ENCODE measurements around the gene SH2D2A. TPM values are rescaled to one million over a fixed set of nuclear protein-coding genes. Genes with fewer than 3 reads are reported as not detected.

SH2D2A gene
- total and polyA plus RNA-seq, 9 of the 15 experiments (the other 6 are each of a cell fraction or from before 2014, with no cell fraction given), result 0.89 to 33.6 (median 6.9) TPM

GRCh38 chr1:156846643-156847042, 30.0 kb upstream of the SH2D2A start:
- ATAC-seq (no peak), DNase-seq (ENCODE audit: extremely low read depth in 1 of 4, low spot score in 3 of 4) (no peak), FAIRE-seq (no peak)
- Histone ChIP-seq H3K79me2 (ENCODE audit: control insufficient read depth, insufficient read depth, low read length) (no peaks in the 10 kb centered on the region), H3K4me2 (ENCODE audit: insufficient read depth, low read length) (no peak overlapping the region), H3K9ac (ENCODE audit: insufficient read depth in 1 of 2, low read depth in 2 of 2, low read length in 2 of 2) (no peak overlapping the region; a peak in 1 of 4 replicates), H3K27ac (ENCODE audit: extremely low read depth, low read depth, low read length) (no peak overlapping the region), H4K20me1 (replicated peaks; ENCODE audit: control insufficient read depth, insufficient read depth, low read length) (no peaks in the 10 kb centered on the region), H3K27me3 (ENCODE audit: control insufficient read depth in 2 of 2, insufficient read depth in 2 of 2, low read length in 2 of 2) (0 out of 5 replicates have a peak, but pooled peaks cover 0 to 13% of the 10 kb centered on the region in 2 experiments), H3K4me3 (no peak overlapping the region), H3K9me3 (replicated peaks; ENCODE audit: control insufficient read depth, insufficient read depth, low read depth, low read length) (no peaks in the 10 kb centered on the region), H3K36me3 (ENCODE audit: control insufficient read depth, insufficient read depth, low read length) (no peaks in the 10 kb centered on the region), H2AFZ (ENCODE audit: low read depth, low read length) (no peak overlapping the region), H3K9me1 (ENCODE audit: control insufficient read depth, insufficient read depth, low read length) (no peaks in the 10 kb centered on the region), H3K4me1 (replicated peaks in 1 of 2; ENCODE audit: control insufficient read depth in 2 of 2, insufficient read depth in 2 of 2, low read length in 2 of 2) (peaks cover 9 to 22% of the 10 kb centered on the region in 2 experiments; a peak in 4 of 5 replicates)
- ChIA-PET POLR2A (interaction anchor here (0.6 to 2.9 kb wide), 4 partner anchors 12 to 251 kb away, joined by 3 to 10 read pairs (median 4); partner anchors contain the start of gene INSRR), CTCF (ENCODE audit: low intra/inter-chr PET ratio) (no interaction called here)
- 13% methylated on average over 5 of the region's 5 CpGs for WGBS (ENCODE audit: insufficient coverage, low coverage, missing lambda C conversion rate)
- no peak for TF ChIP-seq ZNF561 (CRISPR knock-in tag; conservative IDR thresholded peaks at IDR 0.05)
- no peak for TF ChIP-seq ZNF384 (IDR thresholded peaks at IDR 0.05; ENCODE audit: low read depth, low read length)
- TF ChIP-seq RNF219 (CRISPR knock-in tag; IDR thresholded peaks at IDR 0.05), result no peak
- BruUV-seq (replicated peaks), result no TSS peak
- in situ Hi-C loops (cut with MboI) (no loop called here), intact Hi-C loops (cut with micrococcal nuclease) (no loop called here)

Data from K562 (cell line).